Thoracic aorta (tissue), 2 donors: ENCODE measurements around the gene SLC36A3. TPM values are rescaled to one million over a fixed set of nuclear protein-coding genes. Genes with fewer than 3 reads are reported as not detected.

ENCODE experiments used
- ATAC-seq: fragments of 150-250 bp; one replicate; pipeline ENCODE4 v1.8.0; 2017; ENCODE audit warnings: low read depth; ENCODE audit not compliant: insufficient number of reproducible peaks, low FRiP score
- DNase-seq: peaks from one replicate; pipeline ENCODE4 v3.0.0-alpha.2; 2020; ENCODE audit warnings: low spot score
- H3K27ac ChIP-seq, 2 donors: fragments of 200-600 bp; sonication (generic); 1 replicate in 1 of 2; 2 replicates in 1 of 2; pipeline ENCODE4 v1.5.1; 2016; ENCODE audit warnings: mild to moderate bottlenecking in 2 of 2, moderate library complexity in 2 of 2
- H3K27me3 ChIP-seq: fragments of 200-600 bp; sonication (generic); replicated peaks from 2 replicates; pipeline ENCODE4 v1.6.0; 2016; ENCODE audit warnings: mild to moderate bottlenecking; ENCODE audit not compliant: insufficient read depth
- H3K36me3 ChIP-seq: fragments of 200-600 bp; sonication (generic); one replicate; pipeline ENCODE4 v1.5.1; 2016
- H3K4me1 ChIP-seq, 2 donors: fragments of 200-600 bp; sonication (generic); 1 replicate in 1 of 2; 2 replicates in 1 of 2; pipeline versions ENCODE4 v1.5.1 to v1.6.0; 2016; ENCODE audit warnings: low read depth in 2 of 2, mild to moderate bottlenecking in 1 of 2; ENCODE audit not compliant: control insufficient read depth in 1 of 2
- H3K4me3 ChIP-seq: fragments of 200-600 bp; sonication (generic); 2 replicates; pipeline ENCODE4 v1.5.1; 2016; ENCODE audit warnings: mild to moderate bottlenecking
- H3K9me3 ChIP-seq: fragments of 200-600 bp; sonication (generic); 2 replicates; pipeline ENCODE4 v1.5.1; 2016
- CTCF ChIP-seq: fragments of 200-600 bp; sonication (generic); IDR thresholded peaks from one replicate; pipeline ENCODE4 v1.5.1; 2019; ENCODE audit warnings: antibody characterized with exemption
- total RNA-seq, 2 donors: library from RNA; depleted of rRNA; stranded (reverse); fragments of >200 nt; gene quantifications; one replicate each; pipeline versions ENCODE4 v1.1.0 to v1.2.3, GENCODE V29; 2016

Gene SLC36A3
- total RNA-seq, 2 donors from 2014 or later, result not detected

GRCh38 chr5:151293624-151294023, 9.9 kb downstream of the SLC36A3 start:
- H3K4me1 ChIP-seq, result no peaks in the 10 kb centered on the region
- H3K4me3 ChIP-seq, result no peak overlapping the region
- TF ChIP-seq CTCF, result no peak
- H3K36me3 ChIP-seq, result no peaks in the 10 kb centered on the region
- ATAC-seq (no peak), DNase-seq (no peak)
- no peak overlapping the region for H3K27ac ChIP-seq
- H3K27me3 ChIP-seq, result no peaks in the 10 kb centered on the region
- no peaks in the 10 kb centered on the region for H3K9me3 ChIP-seq

GRCh38 chr5:151288180-151288579, 15.4 kb downstream of the SLC36A3 start:
- Histone ChIP-seq H3K9me3 (no peaks in the 10 kb centered on the region), H3K36me3 (no peaks in the 10 kb centered on the region), H3K4me1 (no peaks in the 10 kb centered on the region), H3K27ac (no peak overlapping the region), H3K4me3 (no peak overlapping the region), H3K27me3 (no peaks in the 10 kb centered on the region)
- no peak for TF ChIP-seq CTCF
- no peak for DNase-seq
- ATAC-seq, result no peak

GRCh38 chr5:151286246-151286645, 17.3 kb downstream of the SLC36A3 start:
- DNase-seq (no peak), ATAC-seq (no peak)
- no peaks in the 10 kb centered on the region for H3K9me3 ChIP-seq
- no peaks in the 10 kb centered on the region for H3K36me3 ChIP-seq
- H3K4me1 ChIP-seq, result no peaks in the 10 kb centered on the region
- H3K27me3 ChIP-seq, result no peaks in the 10 kb centered on the region
- no peak overlapping the region for H3K27ac ChIP-seq
- H3K4me3 ChIP-seq, result no peak overlapping the region
- TF ChIP-seq CTCF, result no peak

GRCh38 chr5:151285683-151286082, 17.9 kb downstream of the SLC36A3 start:
- Histone ChIP-seq H3K27me3 (no peaks in the 10 kb centered on the region), H3K9me3 (no peaks in the 10 kb centered on the region), H3K4me3 (no peak overlapping the region), H3K36me3 (no peaks in the 10 kb centered on the region), H3K27ac (no peak overlapping the region), H3K4me1 (no peaks in the 10 kb centered on the region)
- ATAC-seq (no peak), DNase-seq (no peak)
- no peak for TF ChIP-seq CTCF

GRCh38 chr5:151284392-151284967, 19.1 kb downstream of the SLC36A3 start:
- ATAC-seq (no peak), DNase-seq (no peak)
- TF ChIP-seq CTCF, result no peak
- no peaks in the 10 kb centered on the region for H3K9me3 ChIP-seq
- no peak overlapping the region for H3K4me3 ChIP-seq
- no peaks in the 10 kb centered on the region for H3K4me1 ChIP-seq
- no peaks in the 10 kb centered on the region for H3K27me3 ChIP-seq
- no peak overlapping the region for H3K27ac ChIP-seq
- no peaks in the 10 kb centered on the region for H3K36me3 ChIP-seq
